ENCODE results near the gene IQGAP1.

The IQGAP1 gene

DNA sequence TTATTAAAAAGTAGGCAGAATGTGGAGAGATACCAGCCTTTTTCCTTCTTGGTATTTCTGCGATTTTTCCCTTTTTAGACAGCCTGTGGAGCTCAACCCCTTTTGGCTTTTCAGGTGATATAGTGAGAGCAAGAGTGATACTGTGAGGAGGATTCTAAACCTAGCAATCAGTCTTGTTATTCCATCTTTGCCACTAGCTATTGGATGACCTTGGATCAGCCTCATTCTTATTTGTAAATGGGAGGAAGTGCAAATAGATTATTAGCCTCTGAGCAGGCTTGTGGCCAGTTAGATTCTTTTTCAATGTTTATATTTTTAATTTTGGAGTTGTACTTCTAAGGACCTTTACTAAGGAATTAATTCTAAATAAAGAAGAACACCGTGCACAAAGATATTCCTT, 34.0 kb downstream of the IQGAP1 start:
- H3K36me3 ChIP-seq (replicated peaks): no peaks in the 10 kb centered on the region
- no peaks in the 10 kb centered on the region for H3K9me3 ChIP-seq
- no peaks in the 10 kb centered on the region for H3K27me3 ChIP-seq (ENCODE audit: low read depth)
- H3K4me1 ChIP-seq: peaks cover 22% of the 10 kb centered on the region
- in situ Hi-C loops (cut with MboI; ENCODE audit: low sequenced_read_pairs): no loop called here
- H3K4me3 ChIP-seq: no peak overlapping the region
- DNase-seq (ENCODE audit: low spot score in 2 of 2): no peak

DNA sequence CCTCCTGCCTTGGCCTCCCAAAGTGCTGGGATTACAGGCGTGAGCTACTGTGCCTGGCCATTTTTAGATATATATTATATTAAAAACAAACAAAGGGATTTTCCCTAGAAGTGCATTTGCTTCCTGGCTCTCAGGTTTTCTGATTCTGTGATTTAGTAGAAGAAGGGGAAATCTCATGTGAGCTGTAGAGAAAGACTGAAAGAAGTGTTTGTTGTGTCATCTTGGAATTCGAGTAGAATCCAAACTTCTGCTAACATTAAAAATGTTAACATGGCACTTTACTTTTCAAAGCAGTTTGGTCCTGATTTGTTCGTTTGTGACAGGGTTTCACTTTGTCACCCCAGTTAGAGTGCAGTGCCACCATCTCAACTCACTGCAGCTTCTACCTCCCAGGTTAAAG, 34.9 kb downstream of the IQGAP1 start:
- in situ Hi-C loops (cut with MboI; ENCODE audit: low sequenced_read_pairs): no loop called here
- peaks cover 22% of the 10 kb centered on the region for H3K4me1 ChIP-seq

DNA sequence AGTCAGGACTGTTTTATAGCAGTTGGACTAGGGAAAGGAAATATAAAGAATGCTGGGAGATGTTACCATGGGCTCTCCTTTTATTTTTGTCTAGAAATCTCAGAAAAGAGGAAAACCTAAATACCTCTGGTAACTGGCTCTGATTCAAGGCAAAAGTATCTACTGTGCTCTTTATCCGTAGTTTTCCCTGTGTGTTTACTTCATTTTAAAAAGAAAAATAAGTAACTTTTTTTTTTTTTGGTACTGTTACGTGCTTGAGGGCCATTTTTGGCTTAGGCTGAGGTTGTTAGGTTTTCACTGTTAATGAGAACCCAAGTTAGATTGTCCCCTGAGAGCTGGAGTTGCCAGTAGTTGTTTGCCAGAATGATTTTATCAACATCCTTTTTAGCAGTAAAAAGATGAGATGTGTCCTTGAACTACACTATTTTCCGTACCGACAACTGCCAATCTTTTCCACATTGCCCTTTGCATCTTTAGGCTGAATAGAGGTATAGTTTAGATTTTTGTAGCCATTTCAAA, 35.8 kb downstream of the IQGAP1 start:
- Histone ChIP-seq H3K9me3 (no peaks in the 10 kb centered on the region), H3K4me1 (peaks cover 22% of the 10 kb centered on the region), H3K36me3 (replicated peaks) (no peaks in the 10 kb centered on the region), H3K27me3 (ENCODE audit: low read depth) (no peaks in the 10 kb centered on the region), H3K4me3 (no peak overlapping the region)
- no peak for DNase-seq (ENCODE audit: low spot score in 2 of 2)
- in situ Hi-C loops (cut with MboI; ENCODE audit: low sequenced_read_pairs): no loop called here

More for the DNA sequence above, 34.9 kb downstream of the IQGAP1 start:
- Histone ChIP-seq H3K36me3 (replicated peaks) (no peaks in the 10 kb centered on the region), H3K9me3 (no peaks in the 10 kb centered on the region), H3K4me3 (no peak overlapping the region), H3K27me3 (ENCODE audit: low read depth) (no peaks in the 10 kb centered on the region)
- DNase-seq (ENCODE audit: low spot score in 2 of 2): no peak

DNA sequence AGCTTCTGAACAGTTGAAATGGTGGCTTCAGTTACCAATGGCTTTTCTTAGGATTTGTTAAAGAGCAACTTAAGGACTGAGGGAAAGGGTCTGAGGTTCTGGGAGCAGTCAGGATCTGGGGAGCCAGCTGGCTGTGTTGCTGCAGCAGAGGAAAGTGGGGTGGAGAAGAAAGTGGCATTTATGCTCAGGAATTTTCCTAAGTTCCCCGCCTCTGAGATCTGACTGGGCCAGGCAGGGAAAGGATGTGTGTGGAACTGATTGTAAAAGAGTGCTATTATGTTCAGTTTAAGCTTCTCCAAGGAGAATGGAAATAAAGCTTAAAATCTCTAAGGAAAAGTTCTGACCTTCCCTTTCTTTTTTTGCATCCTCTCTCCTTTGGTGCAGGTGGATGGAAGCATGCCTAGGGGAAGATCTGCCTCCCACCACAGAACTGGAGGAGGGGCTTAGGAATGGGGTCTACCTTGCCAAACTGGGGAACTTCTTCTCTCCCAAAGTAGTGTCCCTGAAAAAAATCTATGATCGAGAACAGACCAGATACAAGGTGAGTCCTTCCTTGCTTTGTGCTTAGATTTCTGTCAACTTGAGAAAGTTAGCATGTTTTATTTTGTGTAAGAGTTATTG, 37.8 kb downstream of the IQGAP1 start:
- Histone ChIP-seq H3K9me3 (no peaks in the 10 kb centered on the region), H3K4me1 (peaks cover 7% of the 10 kb centered on the region), H3K4me3 (no peak overlapping the region), H3K36me3 (replicated peaks) (peaks cover 10% of the 10 kb centered on the region; the same call in 1 of the 2 replicates), H3K27me3 (ENCODE audit: low read depth) (no peaks in the 10 kb centered on the region)
- no peak for DNase-seq (ENCODE audit: low spot score in 2 of 2)
- in situ Hi-C loops (cut with MboI; ENCODE audit: low sequenced_read_pairs): no loop called here

DNA sequence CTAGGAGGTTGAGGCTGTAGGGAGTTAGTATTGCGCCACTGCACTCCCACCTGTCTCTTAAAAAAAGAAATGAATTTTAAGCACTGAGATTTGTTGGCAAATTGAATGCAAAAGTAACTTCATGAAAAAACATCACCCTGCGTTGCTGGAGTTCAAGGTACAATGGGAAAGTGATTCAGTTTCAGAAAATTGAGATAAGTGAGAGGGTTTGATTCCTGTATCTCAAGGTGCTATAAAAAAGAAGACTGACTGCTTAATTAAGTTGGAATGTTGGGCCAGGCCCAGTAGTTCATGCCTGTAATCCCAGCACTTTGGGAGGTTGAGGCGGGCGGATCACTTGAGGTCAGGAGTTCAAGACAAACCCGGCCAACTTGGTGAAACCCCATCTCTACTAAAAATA, 39.1 kb downstream of the IQGAP1 start:
- no peak for DNase-seq (ENCODE audit: low spot score in 2 of 2)
- peaks cover 10% of the 10 kb centered on the region for H3K36me3 ChIP-seq (replicated peaks)
- in situ Hi-C loops (cut with MboI; ENCODE audit: low sequenced_read_pairs): no loop called here

DNA sequence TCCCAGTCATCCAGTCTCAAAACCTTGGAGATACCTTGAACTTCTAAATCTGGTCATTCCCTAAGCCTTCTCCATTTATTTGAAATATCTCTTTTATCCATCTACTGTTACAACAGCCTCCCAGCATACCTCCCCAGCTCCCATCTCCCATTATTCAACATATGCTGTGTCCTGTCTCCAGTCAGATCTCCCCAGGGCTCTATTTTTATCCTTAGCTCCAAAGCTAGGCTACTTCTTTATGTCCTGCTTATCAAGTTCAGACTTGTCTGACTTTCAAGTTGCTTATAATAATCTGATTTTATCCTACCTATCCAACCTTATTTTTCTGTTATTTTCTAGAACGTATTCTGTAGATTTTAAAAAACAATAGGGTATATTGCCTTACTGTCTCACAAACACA, 44.2 kb downstream of the IQGAP1 start:
- Histone ChIP-seq H3K36me3 (replicated peaks) (peaks cover 22% of the 10 kb centered on the region), H3K9me3 (no peaks in the 10 kb centered on the region), H3K4me1 (no peaks in the 10 kb centered on the region), H3K4me3 (no peak overlapping the region), H3K27me3 (ENCODE audit: low read depth) (no peaks in the 10 kb centered on the region)
- in situ Hi-C loops (cut with MboI; ENCODE audit: low sequenced_read_pairs): no loop called here
- no peak for DNase-seq (ENCODE audit: low spot score in 2 of 2)

More for the DNA sequence above, 39.1 kb downstream of the IQGAP1 start:
- H3K9me3 ChIP-seq: no peaks in the 10 kb centered on the region
- no peaks in the 10 kb centered on the region for H3K27me3 ChIP-seq (ENCODE audit: low read depth)
- H3K4me1 ChIP-seq: peaks cover 6% of the 10 kb centered on the region
- no peak overlapping the region for H3K4me3 ChIP-seq

DNA sequence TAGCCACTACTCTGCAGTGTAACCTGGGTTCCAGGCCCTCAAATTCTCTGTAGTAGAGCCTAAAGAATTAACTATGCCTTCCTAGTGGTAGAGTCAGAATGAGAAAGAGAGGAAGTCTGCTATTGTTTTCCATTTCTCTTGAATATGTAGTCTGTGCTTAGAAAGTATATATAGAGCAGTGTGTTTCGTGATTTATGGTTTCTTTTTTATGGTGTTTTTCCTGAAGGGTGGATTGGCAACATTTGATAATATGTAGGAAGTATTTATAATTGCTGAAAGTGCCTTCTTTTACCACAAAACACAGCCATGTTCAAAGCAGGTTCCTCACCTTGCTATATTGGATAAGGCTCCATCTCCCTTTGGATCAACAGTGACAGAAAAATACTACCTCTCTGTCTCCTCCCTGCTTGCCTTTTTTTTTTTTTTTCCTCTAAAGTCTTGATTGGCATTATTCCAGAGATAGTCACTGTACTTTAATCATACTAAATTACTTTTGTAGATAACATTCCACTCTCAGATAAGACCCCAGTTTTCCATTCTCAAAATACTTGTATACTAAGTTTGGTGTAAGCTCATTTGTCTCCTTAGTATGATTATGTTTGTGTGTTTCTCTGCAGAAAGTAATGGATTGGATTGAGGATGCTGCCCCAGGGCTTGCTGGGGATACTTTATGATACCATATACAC, 47.8 kb downstream of the IQGAP1 start:
- in situ Hi-C loops (cut with MboI; ENCODE audit: low sequenced_read_pairs): no loop called here
- no peak for DNase-seq (ENCODE audit: low spot score in 2 of 2)
- H3K36me3 ChIP-seq (replicated peaks): peaks cover 17% of the 10 kb centered on the region

DNA sequence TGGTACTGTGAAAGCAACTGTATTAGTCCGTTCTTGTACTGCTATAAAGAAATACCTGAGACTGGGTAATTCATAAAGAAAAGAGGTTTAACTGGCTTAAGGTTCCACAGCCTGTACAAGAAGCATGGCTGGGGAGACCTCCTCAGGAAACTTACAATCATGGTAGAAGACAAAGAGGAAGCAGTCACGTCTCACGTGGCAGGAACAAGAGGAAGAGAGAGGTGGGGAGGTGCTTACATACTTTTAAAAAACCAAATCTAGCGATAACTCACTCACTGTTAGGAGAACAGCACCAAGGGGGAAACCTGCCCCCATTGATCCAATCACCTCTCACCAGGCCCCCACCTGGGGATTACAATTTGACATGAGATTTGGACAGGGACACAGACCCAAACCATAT, 48.9 kb downstream of the IQGAP1 start:
- Histone ChIP-seq H3K27me3 (ENCODE audit: low read depth) (no peaks in the 10 kb centered on the region), H3K9me3 (no peaks in the 10 kb centered on the region), H3K4me3 (no peak overlapping the region), H3K4me1 (no peaks in the 10 kb centered on the region), H3K36me3 (replicated peaks) (peaks cover 26% of the 10 kb centered on the region)
- DNase-seq (ENCODE audit: low spot score in 2 of 2): no peak
- in situ Hi-C loops (cut with MboI; ENCODE audit: low sequenced_read_pairs): no loop called here

More for the DNA sequence above, 47.8 kb downstream of the IQGAP1 start:
- no peaks in the 10 kb centered on the region for H3K4me1 ChIP-seq
- no peak overlapping the region for H3K4me3 ChIP-seq
- H3K9me3 ChIP-seq: no peaks in the 10 kb centered on the region
- H3K27me3 ChIP-seq (ENCODE audit: low read depth): no peaks in the 10 kb centered on the region

DNA sequence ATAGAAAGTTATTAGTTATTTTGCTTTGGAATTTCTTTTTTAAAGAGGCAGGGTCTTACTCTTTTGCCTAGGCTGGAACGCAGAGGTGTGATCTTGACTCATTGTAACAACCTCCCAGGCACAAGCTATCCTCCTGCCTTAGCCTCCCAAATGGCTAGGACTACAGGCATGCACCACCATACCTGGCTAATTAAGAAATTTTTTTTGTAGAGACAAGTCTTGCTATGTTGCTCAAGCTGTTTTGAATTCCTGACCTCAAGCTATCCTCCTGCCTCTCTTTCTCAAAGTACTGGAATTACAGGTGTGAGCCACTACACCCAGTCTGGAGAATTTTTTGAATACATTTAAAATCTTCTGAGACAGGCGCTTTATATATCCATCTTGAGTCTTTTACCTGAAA, 49.5 kb downstream of the IQGAP1 start:
- DNase-seq (ENCODE audit: low spot score in 2 of 2): no peak
- Histone ChIP-seq H3K4me1 (no peaks in the 10 kb centered on the region), H3K27me3 (ENCODE audit: low read depth) (no peaks in the 10 kb centered on the region), H3K9me3 (no peaks in the 10 kb centered on the region), H3K4me3 (no peak overlapping the region), H3K36me3 (replicated peaks) (peaks cover 26% of the 10 kb centered on the region)
- in situ Hi-C loops (cut with MboI; ENCODE audit: low sequenced_read_pairs): no loop called here

DNA sequence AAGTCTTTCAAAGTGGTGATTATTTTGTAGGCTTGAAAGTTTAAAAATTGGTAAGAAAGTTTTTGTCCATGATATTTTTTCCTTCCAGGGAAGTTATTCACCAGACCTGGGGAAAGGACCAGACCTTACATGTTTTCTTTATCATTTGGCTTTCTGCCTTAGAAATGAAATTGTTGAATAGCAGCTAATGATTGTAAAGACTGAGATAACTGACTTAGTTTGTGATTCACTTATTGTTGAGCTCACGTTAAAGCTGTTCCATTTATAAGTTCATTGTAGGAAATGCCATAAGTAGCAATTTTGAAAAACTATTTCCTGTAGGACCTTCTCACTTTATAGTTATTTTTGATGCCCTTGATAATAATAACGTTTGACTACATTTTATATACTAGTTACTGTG, 51.9 kb downstream of the IQGAP1 start:
- peaks cover 20% of the 10 kb centered on the region for H3K36me3 ChIP-seq (replicated peaks)
- H3K27me3 ChIP-seq (ENCODE audit: low read depth): no peaks in the 10 kb centered on the region
- no peak overlapping the region for H3K4me3 ChIP-seq
- DNase-seq (ENCODE audit: low spot score in 2 of 2): no peak
- in situ Hi-C loops (cut with MboI; ENCODE audit: low sequenced_read_pairs): no loop called here
- H3K4me1 ChIP-seq: no peaks in the 10 kb centered on the region
- no peaks in the 10 kb centered on the region for H3K9me3 ChIP-seq

DNA sequence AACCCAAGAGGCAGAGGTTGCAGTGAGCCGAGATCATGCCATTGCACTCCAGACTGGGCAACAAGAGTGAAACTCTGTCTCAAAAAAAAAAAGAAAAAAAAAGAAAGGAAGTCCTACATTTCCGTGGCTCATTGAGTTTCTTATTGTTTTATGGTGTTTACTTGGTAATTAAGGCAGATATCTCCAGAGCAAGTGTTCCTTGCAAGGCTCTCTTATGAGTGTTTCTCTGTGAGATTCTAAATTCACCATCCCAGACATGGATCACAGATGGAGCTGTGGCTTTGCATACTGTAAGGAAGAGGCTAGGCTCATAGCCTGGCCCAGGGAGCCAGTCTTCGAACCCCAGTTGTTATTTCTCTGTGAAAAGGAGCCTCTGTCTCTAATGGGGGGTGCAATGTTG, 53.0 kb downstream of the IQGAP1 start:
- H3K9me3 ChIP-seq: no peaks in the 10 kb centered on the region
- peaks cover 4% of the 10 kb centered on the region; the same call in 1 of the 2 replicates for H3K4me1 ChIP-seq
- H3K27me3 ChIP-seq (ENCODE audit: low read depth): no peaks in the 10 kb centered on the region
- in situ Hi-C loops (cut with MboI; ENCODE audit: low sequenced_read_pairs): no loop called here
- DNase-seq (ENCODE audit: low spot score in 2 of 2): no peak
- H3K4me3 ChIP-seq: no peak overlapping the region
- peaks cover 25% of the 10 kb centered on the region for H3K36me3 ChIP-seq (replicated peaks)

DNA sequence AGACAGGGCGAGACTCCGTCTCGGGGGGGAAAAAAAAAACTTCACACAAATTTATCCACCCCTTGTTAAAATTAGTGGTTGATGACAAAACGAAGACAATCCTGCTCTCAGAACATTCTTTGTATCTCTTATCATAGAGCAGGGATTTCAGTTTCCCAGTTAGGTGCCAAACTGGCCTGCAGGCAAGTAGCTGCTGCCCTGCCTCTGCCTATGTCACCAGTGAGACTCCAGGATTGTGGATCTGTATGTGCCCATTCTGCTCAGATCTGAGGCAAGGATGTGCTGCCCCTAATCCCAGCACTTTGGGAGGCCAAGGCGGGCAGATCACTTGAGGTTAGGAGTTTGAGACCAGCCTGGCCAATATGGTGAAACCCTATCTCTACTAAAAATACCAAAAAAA, 54.4 kb downstream of the IQGAP1 start:
- in situ Hi-C loops (cut with MboI; ENCODE audit: low sequenced_read_pairs): no loop called here
- Histone ChIP-seq H3K4me1 (peaks cover 4% of the 10 kb centered on the region; the same call in 1 of the 2 replicates), H3K36me3 (replicated peaks) (peaks cover 25% of the 10 kb centered on the region), H3K4me3 (no peak overlapping the region), H3K27me3 (ENCODE audit: low read depth) (no peaks in the 10 kb centered on the region), H3K9me3 (no peaks in the 10 kb centered on the region)
- DNase-seq (ENCODE audit: low spot score in 2 of 2): no peak

DNA sequence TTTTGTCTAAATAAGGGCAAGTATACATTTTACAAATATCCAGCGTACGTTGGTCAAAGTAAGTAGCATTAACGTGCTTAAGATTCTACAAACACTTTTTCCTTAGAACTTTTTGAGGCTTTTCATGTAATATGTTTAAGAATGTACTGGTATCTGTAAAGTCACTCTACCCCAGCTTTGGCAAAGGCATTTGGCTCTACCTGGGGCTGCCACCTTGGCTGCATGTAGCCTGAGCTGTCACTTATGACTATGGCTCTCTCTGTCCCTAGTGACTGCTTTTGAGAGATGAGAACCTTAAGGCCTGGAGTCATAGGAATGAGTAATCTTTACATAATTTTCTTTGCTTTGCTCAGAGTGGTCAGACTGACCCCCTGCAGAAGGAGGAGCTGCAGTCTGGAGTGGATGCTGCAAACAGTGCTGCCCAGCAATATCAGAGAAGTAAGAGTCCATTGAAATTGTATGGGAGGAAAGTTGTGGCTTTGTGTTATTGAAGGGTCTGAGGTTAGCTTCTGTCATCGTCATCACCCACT, 61.2 kb downstream of the IQGAP1 start:
- H3K4me3 ChIP-seq: no peak overlapping the region
- H3K27me3 ChIP-seq (ENCODE audit: low read depth): no peaks in the 10 kb centered on the region
- in situ Hi-C loops (cut with MboI; ENCODE audit: low sequenced_read_pairs): no loop called here
- peaks cover 11% of the 10 kb centered on the region for H3K4me1 ChIP-seq
- no peaks in the 10 kb centered on the region for H3K9me3 ChIP-seq
- peaks cover 45% of the 10 kb centered on the region for H3K36me3 ChIP-seq (replicated peaks)
- no peak for DNase-seq (ENCODE audit: low spot score in 2 of 2)

All from HAP-1 (cell line).